Measurements from ENCODE around the gene SHC3. TPM values are rescaled to one million over a fixed set of nuclear protein-coding genes. Genes with fewer than 3 reads are reported as not detected.

Gene SHC3
- polyA plus RNA-seq, 3 donors, result not detected

- H3K36me3 Mint-ChIP-seq, result no peaks in the 10 kb centered on the region
- intact Hi-C loops (cut with micrococcal nuclease), result no loop called here
- no peak overlapping the region for H3K9ac ChIP-seq (ENCODE audit: insufficient read depth, low read length, poor library complexity, severe bottlenecking)
- no peaks in the 10 kb centered on the region for H3K9me3 ChIP-seq (replicated peaks in 1 of 2; ENCODE audit: control insufficient read depth in 1 of 2, insufficient read depth in 1 of 2, low read length in 2 of 2)
- H3K4me3 Mint-ChIP-seq, result no peak overlapping the region
- peaks cover 0 to 7% (median 0%) of the 10 kb centered on the region in 7 donors for H3K9me3 Mint-ChIP-seq
- peaks cover 0 to 3% of the 10 kb centered on the region in 2 donors for H3K27me3 ChIP-seq (ENCODE audit: control insufficient read depth in 2 of 2, insufficient read depth in 2 of 2, low read length in 2 of 2)
- H4K20me1 ChIP-seq (ENCODE audit: insufficient read depth, low read length), result no peaks in the 10 kb centered on the region
- TF ChIP-seq CTCF (IDR thresholded peaks at IDR 0.05), result no peak
- H3K27me3 Mint-ChIP-seq (ENCODE audit: low read depth in 3 of 3), result peaks cover 12 to 25% (median 16%) of the 10 kb centered on the region in 3 donors
- H3K79me2 ChIP-seq (ENCODE audit: insufficient read depth, low read length), result no peaks in the 10 kb centered on the region
- H3K4me3 ChIP-seq (replicated peaks in 1 of 3; ENCODE audit: low read depth in 2 of 3, low read length in 3 of 3), result no peak overlapping the region
- H3K4me1 Mint-ChIP-seq, result no peaks in the 10 kb centered on the region
- H2AFZ ChIP-seq (ENCODE audit: insufficient read depth, low read depth, low read length, poor library complexity, severe bottlenecking), result no peak overlapping the region
- H3K4me2 ChIP-seq (replicated peaks; ENCODE audit: extremely low read depth, low read length, poor library complexity, severe bottlenecking), result no peak overlapping the region
- no peaks in the 10 kb centered on the region for H3K4me1 ChIP-seq (ENCODE audit: control insufficient read depth in 1 of 2, insufficient read depth in 2 of 2, low read length in 2 of 2)
- no peak for DNase-seq
- no CpG with 5 or more reads among the region's 5 CpGs for WGBS (ENCODE audit: insufficient coverage)
- no peak overlapping the region for H3K27ac Mint-ChIP-seq
- no peaks in the 10 kb centered on the region for H3K36me3 ChIP-seq (replicated peaks in 1 of 2; ENCODE audit: control insufficient read depth in 1 of 2, insufficient read depth in 2 of 2, low read length in 2 of 2)
- no peak overlapping the region for H3K27ac ChIP-seq (ENCODE audit: low read depth in 1 of 2, low read length in 2 of 2)
Observed at GRCh38 chr9:89186960-89187359, 8.3 kb upstream of the SHC3 start.

GRCh38 chr9:89185980-89186379 is 7.4 kb upstream of the SHC3 start:
- intact Hi-C loops (cut with micrococcal nuclease), result no loop called here
- no peaks in the 10 kb centered on the region for H3K4me1 Mint-ChIP-seq

More at GRCh38 chr9:89185980-89186379, 7.4 kb upstream of the SHC3 start:
- Histone ChIP-seq H3K36me3 (replicated peaks in 1 of 2; ENCODE audit: control insufficient read depth in 1 of 2, insufficient read depth in 2 of 2, low read length in 2 of 2) (no peaks in the 10 kb centered on the region), H2AFZ (ENCODE audit: insufficient read depth, low read depth, low read length, poor library complexity, severe bottlenecking) (no peak overlapping the region), H3K4me3 (replicated peaks in 1 of 3; ENCODE audit: low read depth in 2 of 3, low read length in 3 of 3) (no peak overlapping the region), H3K27ac (ENCODE audit: low read depth in 1 of 2, low read length in 2 of 2) (no peak overlapping the region), H3K4me1 (ENCODE audit: control insufficient read depth in 1 of 2, insufficient read depth in 2 of 2, low read length in 2 of 2) (no peaks in the 10 kb centered on the region), H3K9me3 (replicated peaks in 1 of 2; ENCODE audit: control insufficient read depth in 1 of 2, insufficient read depth in 1 of 2, low read length in 2 of 2) (no peaks in the 10 kb centered on the region), H3K27me3 (ENCODE audit: control insufficient read depth in 2 of 2, insufficient read depth in 2 of 2, low read length in 2 of 2) (peaks cover 4 to 10% of the 10 kb centered on the region in 2 donors), H3K4me2 (replicated peaks; ENCODE audit: extremely low read depth, low read length, poor library complexity, severe bottlenecking) (no peak overlapping the region), H3K9ac (ENCODE audit: insufficient read depth, low read length, poor library complexity, severe bottlenecking) (no peak overlapping the region), H4K20me1 (ENCODE audit: insufficient read depth, low read length) (no peaks in the 10 kb centered on the region), H3K79me2 (ENCODE audit: insufficient read depth, low read length) (no peaks in the 10 kb centered on the region)
- no peak overlapping the region for H3K4me3 Mint-ChIP-seq
- no peak for DNase-seq
- peaks cover 0 to 10% (median 0%) of the 10 kb centered on the region in 7 donors for H3K9me3 Mint-ChIP-seq
- TF ChIP-seq CTCF (IDR thresholded peaks at IDR 0.05), result no peak
- peaks cover 20 to 32% (median 22%) of the 10 kb centered on the region in 3 donors for H3K27me3 Mint-ChIP-seq (ENCODE audit: low read depth in 3 of 3)
- no peak overlapping the region for H3K27ac Mint-ChIP-seq
- 75% methylated on average over 2 of the region's 5 CpGs for WGBS (ENCODE audit: insufficient coverage)
- H3K36me3 Mint-ChIP-seq, result no peaks in the 10 kb centered on the region
